Fibroblast of the aortic adventitia (primary cell): ENCODE measurements around the gene TDP1. TPM values are rescaled to one million over a fixed set of nuclear protein-coding genes. Genes with fewer than 3 reads are reported as not detected.
A peak's percentile ranks its signal among the peaks of the same experiment; 100 is the strongest.

Experiments
- DNase-seq: peaks from one replicate; pipeline ENCODE4 v3.0.0-alpha.2; 2010; ENCODE audit warnings: low read depth
- H3K4me3 ChIP-seq: 2 replicates; pipeline ENCODE4 v1.5.1; 2011; ENCODE audit warnings: low read depth, mild to moderate bottlenecking, control low read depth, low read length, moderate library complexity
- total RNA-seq: library from RNA; depleted of rRNA; stranded (reverse); fragments of >200 nt; gene quantifications from 2 replicates; pipeline ENCODE4 v1.2.3, GENCODE V29; 2012; ENCODE audit warnings: low replicate concordance
- TF ChIP-seq, protein P1 (sequence below): IDR thresholded peaks from 2 replicates; pipeline ENCODE4 v1.5.1; 2011; ENCODE audit warnings: mild to moderate bottlenecking, low read length, control low read depth, inconsistent platforms; ENCODE audit not compliant: insufficient read depth

TDP1 gene
- total RNA-seq, 1 donor = 28.7 TPM

DNA sequence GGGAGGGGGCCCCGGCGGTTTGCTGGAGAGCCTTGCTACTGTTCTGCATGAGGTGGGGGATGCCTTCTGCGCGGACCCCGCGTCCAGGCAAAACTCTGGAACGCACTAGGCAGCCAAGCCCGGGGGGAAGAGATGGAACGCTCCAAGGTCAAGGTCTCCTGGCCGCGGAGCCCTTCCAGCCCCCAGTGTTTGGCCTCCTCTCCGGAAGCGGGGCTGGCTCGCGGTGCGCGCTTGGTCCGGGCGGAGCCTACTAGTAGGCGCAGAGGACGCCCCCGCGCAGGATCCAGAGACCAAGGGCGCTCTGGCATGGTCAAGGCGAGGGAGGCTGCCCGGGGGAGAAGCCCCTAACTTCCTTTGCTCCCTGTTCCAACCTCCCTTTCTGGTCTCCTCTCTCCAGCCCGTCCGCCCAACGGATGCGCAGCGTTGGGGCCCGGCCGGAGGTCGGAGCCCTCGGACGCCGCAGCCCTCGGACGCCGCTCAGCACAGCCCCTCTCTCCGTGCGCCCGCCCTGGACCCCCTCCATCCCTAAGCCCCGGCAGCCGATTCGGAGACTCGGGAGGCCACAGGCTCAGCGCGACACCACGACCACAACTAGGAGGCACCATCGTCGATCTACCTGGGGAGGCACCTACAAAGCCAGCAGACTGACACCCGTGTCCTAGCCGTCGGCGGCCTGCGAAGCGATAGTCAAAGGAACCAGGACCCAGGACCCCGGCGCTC lies 105.4 kb downstream of the TDP1 start:
- peak overlapping the region; percentile 62 for H3K4me3 ChIP-seq
- TF ChIP-seq, protein P1, sequence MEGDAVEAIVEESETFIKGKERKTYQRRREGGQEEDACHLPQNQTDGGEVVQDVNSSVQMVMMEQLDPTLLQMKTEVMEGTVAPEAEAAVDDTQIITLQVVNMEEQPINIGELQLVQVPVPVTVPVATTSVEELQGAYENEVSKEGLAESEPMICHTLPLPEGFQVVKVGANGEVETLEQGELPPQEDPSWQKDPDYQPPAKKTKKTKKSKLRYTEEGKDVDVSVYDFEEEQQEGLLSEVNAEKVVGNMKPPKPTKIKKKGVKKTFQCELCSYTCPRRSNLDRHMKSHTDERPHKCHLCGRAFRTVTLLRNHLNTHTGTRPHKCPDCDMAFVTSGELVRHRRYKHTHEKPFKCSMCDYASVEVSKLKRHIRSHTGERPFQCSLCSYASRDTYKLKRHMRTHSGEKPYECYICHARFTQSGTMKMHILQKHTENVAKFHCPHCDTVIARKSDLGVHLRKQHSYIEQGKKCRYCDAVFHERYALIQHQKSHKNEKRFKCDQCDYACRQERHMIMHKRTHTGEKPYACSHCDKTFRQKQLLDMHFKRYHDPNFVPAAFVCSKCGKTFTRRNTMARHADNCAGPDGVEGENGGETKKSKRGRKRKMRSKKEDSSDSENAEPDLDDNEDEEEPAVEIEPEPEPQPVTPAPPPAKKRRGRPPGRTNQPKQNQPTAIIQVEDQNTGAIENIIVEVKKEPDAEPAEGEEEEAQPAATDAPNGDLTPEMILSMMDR = no peak
- no peak for DNase-seq

DNA sequence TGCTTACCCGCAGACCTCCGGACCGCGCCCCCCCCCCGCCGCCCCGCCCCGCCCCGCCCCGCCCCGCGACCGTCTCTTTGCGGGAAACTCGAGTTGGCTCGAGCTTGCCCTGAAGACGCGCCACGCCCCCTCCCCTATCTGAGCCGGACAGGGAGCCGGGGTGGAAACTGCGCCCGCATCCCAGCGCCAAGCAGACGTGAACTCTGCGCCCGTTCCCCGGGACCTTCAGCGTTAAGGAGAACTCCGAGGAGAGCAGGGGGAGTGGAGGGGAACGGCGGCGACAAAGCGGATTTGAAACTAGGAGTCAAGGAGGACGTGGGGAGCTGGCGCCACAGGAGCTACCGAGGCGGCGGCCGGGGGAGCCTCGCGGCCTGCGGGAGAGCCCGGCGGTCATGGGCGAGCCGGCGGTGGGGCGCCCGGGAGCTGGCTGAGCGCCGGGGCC lies 106.0 kb downstream of the TDP1 start, which contains the start of gene KCNK13:
TSS of gene KCNK13 (plus strand) at position 310 of the 442 bp plus-strand sequence. CDS start 212 bp downstream, outside the sequence.
- peak within 1 kb of the TSS; percentile 62 for H3K4me3 ChIP-seq
- no peak for DNase-seq
- TF ChIP-seq, protein P1 = no peak

DNA sequence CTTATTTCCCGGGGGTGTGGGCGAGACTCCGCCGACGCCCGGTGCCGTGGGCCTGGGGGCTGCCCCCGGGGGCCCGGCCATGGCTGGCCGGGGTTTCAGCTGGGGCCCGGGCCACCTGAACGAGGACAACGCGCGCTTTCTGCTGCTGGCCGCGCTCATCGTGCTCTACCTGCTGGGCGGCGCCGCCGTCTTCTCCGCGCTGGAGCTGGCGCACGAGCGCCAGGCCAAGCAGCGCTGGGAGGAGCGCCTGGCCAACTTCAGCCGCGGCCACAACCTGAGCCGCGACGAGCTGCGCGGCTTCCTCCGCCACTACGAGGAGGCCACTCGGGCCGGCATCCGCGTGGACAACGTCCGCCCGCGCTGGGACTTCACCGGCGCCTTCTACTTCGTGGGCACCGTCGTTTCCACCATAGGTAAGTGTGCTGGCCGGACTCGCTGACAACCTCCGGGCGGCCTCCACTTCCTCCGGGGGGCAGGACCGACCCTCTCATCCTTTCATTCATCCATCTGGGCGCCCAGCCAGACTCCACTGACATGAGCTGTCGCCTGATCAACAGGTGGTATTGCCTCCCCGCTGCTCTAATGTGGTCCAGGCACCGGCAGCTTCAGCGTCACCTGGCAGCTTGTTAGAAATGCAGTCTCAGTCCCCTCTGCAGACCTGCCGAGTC lies 106.5 kb downstream of the TDP1 start:
- no peak for DNase-seq
- TF ChIP-seq, protein P1 = no peak

DNA sequence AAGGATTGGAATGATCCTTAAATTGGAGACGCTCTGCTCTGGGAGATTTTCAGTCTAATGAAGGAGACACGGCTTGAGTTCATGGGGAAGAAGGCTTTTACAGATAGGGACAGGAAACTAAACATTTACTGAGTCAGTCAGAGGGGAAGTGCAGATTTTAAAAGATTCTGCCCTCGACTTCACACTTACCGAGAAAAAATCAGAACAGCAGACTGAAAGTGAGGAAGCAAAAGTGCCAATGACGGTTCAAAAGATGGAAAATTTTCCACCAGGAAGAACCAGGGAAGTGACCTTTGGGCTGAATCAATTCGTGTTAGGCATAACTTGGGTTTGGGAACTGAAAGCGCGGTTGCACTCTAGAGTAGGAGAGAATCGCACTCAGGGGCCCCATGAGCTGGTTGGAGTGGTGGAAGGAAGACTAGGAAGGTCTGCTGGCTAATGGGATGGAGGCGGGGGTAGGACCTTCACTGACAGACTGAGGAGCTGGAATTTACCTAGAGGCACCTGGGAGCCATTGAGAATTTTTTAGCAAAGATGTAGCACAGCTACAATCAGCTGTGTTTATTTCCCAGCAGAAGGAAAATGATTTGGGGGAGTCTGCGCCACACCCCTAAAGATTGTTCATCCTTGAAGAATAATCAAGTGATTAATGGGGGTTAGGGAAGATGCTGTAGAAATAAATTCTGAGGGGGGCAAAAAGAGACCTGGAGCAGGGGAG lies 107.3 kb downstream of the TDP1 start:
- DNase-seq = no peak
- no peak overlapping the region for H3K4me3 ChIP-seq
- TF ChIP-seq, protein P1 = no peak

More for the DNA sequence above, 106.5 kb downstream of the TDP1 start:
- H3K4me3 ChIP-seq = no peak overlapping the region

DNA sequence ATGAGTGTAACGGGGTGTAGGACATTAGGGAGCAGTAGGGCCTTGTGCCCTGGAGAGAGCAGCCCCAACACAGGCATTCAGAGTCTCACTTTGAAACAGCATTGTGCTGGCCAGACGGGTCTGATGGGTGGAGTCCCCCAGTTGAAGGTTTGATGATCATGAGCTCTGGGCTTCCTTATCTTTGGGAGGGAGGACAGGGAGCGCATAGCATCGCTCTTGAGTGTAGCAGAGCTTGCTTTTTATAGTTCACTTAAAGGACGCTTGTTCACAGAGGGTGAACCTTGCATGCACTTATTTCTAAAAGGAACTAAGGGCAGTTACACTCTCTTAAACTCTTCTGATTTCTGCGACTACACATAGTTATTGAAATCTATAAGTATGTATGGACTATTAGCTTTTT lies 116.6 kb downstream of the TDP1 start:
- DNase-seq = no peak
- H3K4me3 ChIP-seq = no peak overlapping the region
- TF ChIP-seq, protein P1 = no peak

DNA sequence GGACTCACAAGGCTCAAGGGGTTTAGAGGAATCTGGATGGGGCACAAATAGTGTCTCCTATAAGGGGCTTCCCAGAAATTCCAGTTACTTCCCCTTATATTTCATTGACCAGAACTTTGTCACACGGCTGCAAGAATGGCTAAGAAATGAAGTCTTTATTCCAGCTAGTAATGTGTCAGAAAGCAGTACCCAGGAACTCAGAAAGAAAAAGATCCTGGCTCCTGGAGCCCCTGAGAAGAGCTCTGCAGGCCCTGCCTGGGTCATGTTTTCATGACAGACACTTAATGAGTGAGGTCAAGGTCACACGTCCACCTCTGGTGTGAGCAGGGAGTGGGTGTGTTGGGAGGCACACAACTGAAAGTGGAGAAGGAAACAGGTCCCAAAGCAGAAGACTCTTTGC lies 123.8 kb downstream of the TDP1 start:
- DNase-seq = no peak
- H3K4me3 ChIP-seq = no peak overlapping the region
- TF ChIP-seq, protein P1 = no peak
